Stomach (tissue), 9 donors: ENCODE measurements around the gene C2CD2. TPM values are rescaled to one million over a fixed set of nuclear protein-coding genes. Genes with fewer than 3 reads are reported as not detected.

Source experiments
- DNase-seq, 2 donors: peaks; one replicate each; pipeline versions ENCODE4 v3.0.0 to v3.0.0-alpha.2; 2013 to 2019
- H3K27ac ChIP-seq, 5 donors: fragments of 200-600 bp in 4 of 5; sonication (generic) in 4 of 5; one replicate each; pipeline ENCODE4 v1.5.1; 2013 to 2019; ENCODE audit warnings: mild to moderate bottlenecking in 1 of 5, moderate library complexity in 1 of 5
- H3K27me3 ChIP-seq, 3 donors: fragments of 200-600 bp; sonication (generic); one replicate each; pipeline ENCODE4 v1.5.1; 2017 to 2019; ENCODE audit warnings: mixed run types in 1 of 3
- H3K36me3 ChIP-seq, 4 donors: fragments of 200-600 bp; sonication (generic); 1 replicate in 3 of 4; 2 replicates in 1 of 4; pipeline ENCODE4 v1.5.1; 2016 to 2019
- H3K4me1 ChIP-seq, 4 donors: fragments of 200-600 bp; sonication (generic); one replicate each; pipeline ENCODE4 v1.5.1; 2016 to 2019
- H3K4me3 ChIP-seq, 4 donors: fragments of 200-600 bp; sonication (generic) in 3 of 4; one replicate each; pipeline ENCODE4 v1.5.1; 2016 to 2019; ENCODE audit warnings: mild to moderate bottlenecking in 1 of 4
- H3K9me3 ChIP-seq, 4 donors: fragments of 200-600 bp; sonication (generic); one replicate each; pipeline ENCODE4 v1.5.1; 2016 to 2019
- CTCF ChIP-seq, 7 experiments: fragments of 450-650 bp in 4 of 7; fragments of 200-600 bp in 3 of 7; sonication (generic) in 3 of 7; IDR thresholded peaks; one replicate each; pipeline ENCODE4 v1.5.1; 2016 to 2019; ENCODE audit warnings: antibody characterized with exemption in 7 of 7, control low read depth in 2 of 7, mild to moderate bottlenecking in 1 of 7
- EP300 ChIP-seq: sonication (generic); formaldehyde crosslinking; IDR thresholded peaks from one replicate; pipeline ENCODE4 v1.6.1; 2017; ENCODE audit warnings: antibody characterized with exemption
- POLR2A ChIP-seq, 4 donors: fragments of 450-650 bp; IDR thresholded peaks; one replicate each; pipeline ENCODE4 v1.6.1; 2016; ENCODE audit warnings: antibody characterized with exemption in 4 of 4, control low read depth in 2 of 4, mild to moderate bottlenecking in 1 of 4, moderate library complexity in 1 of 4
- POLR2AphosphoS5 ChIP-seq, 3 donors: sonication (generic); formaldehyde crosslinking; IDR thresholded peaks; one replicate each; pipeline ENCODE4 v1.6.1; 2016; ENCODE audit warnings: antibody characterized with exemption in 3 of 3
- WGBS, 5 donors: extraction: QIAGEN DNeasy Blood & Tissue Kit in 3 of 5; methylation state at CpG; one replicate each; pipeline versions ENCODE4 v1.1.5 to v1.1.7; 2013 to 2018; 5-methylcytosine and 5-hydroxymethylcytosine counted together
- intact Hi-C: fragments of 100-400 bp; cut with DNase I; formaldehyde crosslinking; loops from one replicate; pipeline ENCODE4 v1.15.1; 2023; ENCODE audit warnings: low total_unique reads
- polyA plus RNA-seq, 3 donors: library from polyadenylated mRNA; stranded (reverse); fragments of 200-250 nt; gene quantifications; one replicate each; pipeline ENCODE4 v1.2.3, GENCODE V29; 2013
- total RNA-seq, 5 donors: library from RNA; depleted of rRNA; stranded (reverse); fragments of >200 nt; gene quantifications; one replicate each; pipeline versions ENCODE4 v1.1.0 to v1.2.3, GENCODE V29; 2014 to 2016
- donor health status: healthy with polysubstance abuse.
- donor health status: Bipolar disorder and iron deficiency.
- donor health status: healthy.

The C2CD2 gene
- total and polyA plus RNA-seq, 8 donors = 4.6 to 31.9 (median 16.0) TPM

GRCh38 chr21:41859297-41859980, 94.4 kb downstream of the C2CD2 start:
- 93 to 96% (median 94%) methylated on average over 22 to 23 of the region's 23 CpGs for WGBS, 5 donors
- H3K36me3 ChIP-seq = peaks cover 18 to 53% (median 49%) of the 10 kb centered on the region in 4 donors
- no peak for TF ChIP-seq POLR2AphosphoS5 (IDR thresholded peaks at IDR 0.05)
- no peak for TF ChIP-seq CTCF (IDR thresholded peaks at IDR 0.05)
- no peak for TF ChIP-seq EP300
- no peak for TF ChIP-seq POLR2A (IDR thresholded peaks at IDR 0.05)

GRCh38 chr21:41858466-41859296, 95.1 kb downstream of the C2CD2 start:
- Histone ChIP-seq H3K27me3 (no peaks in the 10 kb centered on the region), H3K36me3 (peaks cover 26 to 60% (median 56%) of the 10 kb centered on the region in 4 donors), H3K27ac (no peak overlapping the region), H3K4me3 (no peak overlapping the region), H3K9me3 (no peaks in the 10 kb centered on the region), H3K4me1 (peaks cover 0 to 14% (median 5%) of the 10 kb centered on the region in 4 donors)
- WGBS, 5 donors = 86 to 93% (median 91%) methylated on average over 16 to 27 of the region's 27 CpGs
- intact Hi-C loops = no loop called here
- no peak for DNase-seq
- TF ChIP-seq EP300 (no peak), POLR2AphosphoS5 (IDR thresholded peaks at IDR 0.05) (no peak), CTCF (IDR thresholded peaks at IDR 0.05) (peak in 1 of 7 experiments; percentile 11), POLR2A (IDR thresholded peaks at IDR 0.05) (no peak)

More at GRCh38 chr21:41859297-41859980, 94.4 kb downstream of the C2CD2 start:
- Histone ChIP-seq H3K27me3 (no peaks in the 10 kb centered on the region), H3K9me3 (no peaks in the 10 kb centered on the region), H3K27ac (no peak overlapping the region), H3K4me3 (no peak overlapping the region), H3K4me1 (peaks cover 0 to 15% (median 5%) of the 10 kb centered on the region in 4 donors)
- DNase-seq = no peak
- intact Hi-C loops = no loop called here

GRCh38 chr21:41857771-41858300, 96.0 kb downstream of the C2CD2 start:
- WGBS, 5 donors = 95 to 99% (median 97%) methylated on average over 14 of the region's 14 CpGs
- H3K36me3 ChIP-seq = peaks cover 26 to 69% (median 65%) of the 10 kb centered on the region in 4 donors
- intact Hi-C loops = no loop called here

More at GRCh38 chr21:41857771-41858300, 96.0 kb downstream of the C2CD2 start:
- H3K27me3 ChIP-seq = no peaks in the 10 kb centered on the region
- H3K4me3 ChIP-seq = no peak overlapping the region
- TF ChIP-seq EP300 (no peak), POLR2AphosphoS5 (IDR thresholded peaks at IDR 0.05) (no peak), POLR2A (IDR thresholded peaks at IDR 0.05) (no peak), CTCF (IDR thresholded peaks at IDR 0.05) (no peak)
- H3K27ac ChIP-seq = no peak overlapping the region
- no peak for DNase-seq
- peaks cover 0 to 5% (median under 1%) of the 10 kb centered on the region in 4 donors for H3K4me1 ChIP-seq
- no peaks in the 10 kb centered on the region for H3K9me3 ChIP-seq
